ENCODE data around the gene LRRC73.
"Not testable (repeated sequence)": the region's sequence is repeated elsewhere in the genome, so short reads cannot be mapped to it uniquely, and the experiment has no call there.

The LRRC73 gene

GRCh38 chr6:43459535-43459934, 50.6 kb downstream of the LRRC73 start:
- no peak for DNase-seq

GRCh38 chr6:43458154-43458553, 52.0 kb downstream of the LRRC73 start:
- DNase-seq = not testable (repeated sequence)

- DNase-seq = no peak
These were observed 52.5 kb downstream of the LRRC73 start for GRCh38 chr6:43457643-43458042.
